ENCODE results near the gene NOMO2.
"Not testable (repeated sequence)": the region's sequence is repeated elsewhere in the genome, so short reads cannot be mapped to it uniquely, and the experiment has no call there.

The NOMO2 gene

GRCh38 chr16:18575945-18576344 is 14.0 kb upstream of the NOMO2 start:
- DNase-seq: not testable (repeated sequence)

GRCh38 chr16:18575298-18575917 is 13.5 kb upstream of the NOMO2 start:
- not testable (repeated sequence) for DNase-seq

DNA sequence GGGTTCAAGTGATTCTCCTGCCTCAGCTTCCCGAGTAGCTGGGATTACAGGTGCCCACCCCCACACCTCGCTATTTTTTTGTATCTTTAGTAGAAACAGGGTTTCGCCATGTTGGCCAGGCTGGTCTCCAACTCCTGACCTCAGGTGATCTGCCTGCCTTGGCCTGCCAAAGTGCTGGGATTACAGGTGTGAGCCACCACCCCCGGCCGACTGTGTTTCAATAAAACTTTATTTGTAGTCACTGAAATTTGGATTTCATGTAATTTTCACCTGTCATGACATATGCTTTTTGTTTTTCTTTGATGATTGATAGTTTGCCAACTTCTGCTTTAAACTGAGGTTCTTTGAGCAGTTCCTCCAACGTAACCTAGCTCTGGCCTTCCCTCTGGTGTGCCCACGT is 12.0 kb upstream of the NOMO2 start:
- DNase-seq: not testable (repeated sequence)

- DNase-seq: not testable (repeated sequence)
These were observed 11.1 kb upstream of the NOMO2 start for GRCh38 chr16:18572973-18573372.

DNA sequence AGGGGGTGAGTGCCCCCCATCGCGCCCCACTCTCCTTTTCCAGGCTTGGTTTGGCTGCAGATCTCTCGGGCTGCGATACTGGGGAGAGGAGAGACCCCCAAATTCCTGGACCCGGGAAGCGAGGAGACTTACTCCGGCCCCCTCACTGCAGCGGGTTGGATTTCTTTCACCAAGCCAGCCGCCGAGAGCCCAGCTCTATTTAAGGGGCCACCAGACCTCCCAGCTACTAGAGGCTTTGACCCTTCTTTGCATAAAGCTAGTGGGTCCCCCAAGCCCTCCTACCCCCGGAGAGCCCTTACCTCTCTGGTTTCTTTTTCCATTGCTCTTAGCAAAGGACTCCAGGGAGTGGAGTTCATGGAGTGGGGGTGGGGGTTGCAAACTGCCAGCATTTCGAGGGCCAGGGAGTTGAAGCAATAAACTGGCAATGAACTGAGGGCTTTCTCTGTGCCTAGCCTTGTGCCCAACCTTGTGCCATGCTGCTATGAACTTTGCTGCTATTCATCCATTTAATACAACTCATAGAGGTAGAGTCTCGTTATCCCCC is 9.5 kb upstream of the NOMO2 start:
- DNase-seq: not testable (repeated sequence)

GRCh38 chr16:18570529-18571306 is 8.8 kb upstream of the NOMO2 start:
- DNase-seq: not testable (repeated sequence)

- DNase-seq: peak; percentile 46
These were observed 1.3 kb downstream of the NOMO2 start for GRCh38 chr16:18560416-18561220.

GRCh38 chr16:18553671-18554070 is 8.2 kb downstream of the NOMO2 start:
- DNase-seq: not testable (repeated sequence)

DNA sequence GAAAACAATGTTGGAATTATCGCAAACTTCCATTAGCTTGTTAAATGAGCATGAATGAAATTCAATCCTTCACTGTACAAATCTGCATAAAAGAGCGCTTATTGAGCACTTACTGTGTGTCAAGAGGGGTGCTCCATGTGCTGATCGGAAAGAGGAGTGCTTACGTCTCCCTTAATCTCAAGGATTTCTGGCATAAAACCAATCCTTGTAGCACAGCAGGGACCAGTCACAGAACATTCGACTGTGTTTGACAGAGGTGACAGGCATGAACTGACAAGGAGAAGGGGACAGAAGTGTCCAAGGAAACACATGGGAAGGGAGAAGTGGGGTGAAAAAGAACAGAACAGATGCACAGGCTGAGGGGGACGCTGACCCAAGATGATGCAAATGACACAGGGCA is 14.5 kb downstream of the NOMO2 start:
- not testable (repeated sequence) for DNase-seq

GRCh38 chr16:18546853-18547252 is 15.0 kb downstream of the NOMO2 start:
- not testable (repeated sequence) for DNase-seq

GRCh38 chr16:18544232-18545081 is 17.4 kb downstream of the NOMO2 start:
- not testable (repeated sequence) for DNase-seq

- not testable (repeated sequence) for DNase-seq
These were observed 20.0 kb downstream of the NOMO2 start for GRCh38 chr16:18541912-18542311.

DNA sequence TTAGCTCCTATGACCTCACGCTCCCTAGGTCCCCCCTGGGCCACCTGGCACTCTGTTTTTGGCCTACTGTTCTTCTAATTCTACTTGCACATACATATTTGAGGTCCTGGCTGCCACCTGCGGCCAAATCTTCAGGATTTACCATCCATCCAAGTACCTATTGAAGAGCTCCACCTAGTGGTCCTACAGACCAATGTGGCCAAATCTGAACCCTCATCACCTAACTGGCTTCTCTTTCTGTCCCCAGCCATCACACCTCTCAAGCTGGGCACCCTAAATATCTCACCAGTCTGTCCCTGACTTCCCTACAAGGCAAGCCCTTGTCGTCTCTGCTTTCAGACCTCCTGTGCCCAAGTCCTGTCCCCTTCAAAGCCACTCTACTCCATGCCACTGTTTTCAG is 24.9 kb downstream of the NOMO2 start:
- peak; percentile 6 for DNase-seq

DNA sequence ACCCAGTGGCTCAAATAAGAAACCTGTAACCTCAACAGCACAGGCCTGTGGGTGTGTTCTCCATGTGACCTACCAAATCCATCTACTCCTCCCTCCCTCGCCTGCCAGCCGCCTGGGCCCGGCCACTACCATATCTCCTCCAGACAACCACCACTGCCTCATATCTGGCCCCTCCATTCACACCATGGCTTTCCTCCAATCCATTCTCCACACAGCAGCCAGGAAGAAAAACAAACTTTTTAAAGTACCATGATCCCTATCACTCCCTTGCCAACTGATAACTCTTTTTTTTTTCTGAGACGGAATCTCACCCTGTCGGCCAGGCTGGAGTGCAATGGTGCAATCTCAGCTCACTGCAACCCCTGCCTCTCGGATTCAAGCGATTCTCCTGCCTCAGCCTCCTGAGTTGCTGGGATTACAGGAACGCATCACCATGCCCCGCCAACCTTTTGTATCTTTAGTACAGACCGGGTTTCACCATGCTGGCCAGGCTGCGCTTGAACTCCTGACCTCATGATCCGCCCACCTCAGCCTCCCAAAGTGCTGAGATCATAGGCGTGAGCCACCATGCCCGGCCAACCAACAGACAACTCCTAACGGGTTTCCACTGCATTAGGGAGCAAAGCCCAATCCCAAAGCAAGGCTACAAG is 26.3 kb downstream of the NOMO2 start:
- not testable (repeated sequence) for DNase-seq

DNA sequence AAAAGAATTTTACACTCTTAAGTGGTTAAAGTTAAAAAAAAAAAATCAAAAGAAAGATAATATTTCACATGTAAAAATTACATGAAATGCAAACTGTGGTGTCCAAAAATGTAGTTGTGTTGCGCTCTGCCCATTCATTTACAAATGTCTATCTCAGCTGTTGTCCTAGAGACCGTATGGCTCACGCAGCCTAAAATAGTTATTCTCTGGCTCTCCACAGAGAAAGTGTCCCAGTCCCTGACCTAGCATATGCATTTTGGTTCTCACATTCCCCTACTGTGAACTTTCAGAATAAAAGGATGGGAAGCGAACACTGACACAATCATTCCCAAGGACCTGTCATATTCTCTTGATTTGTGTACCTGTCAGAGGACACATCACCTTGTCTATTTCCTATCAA is 27.6 kb downstream of the NOMO2 start:
- not testable (repeated sequence) for DNase-seq

DNA sequence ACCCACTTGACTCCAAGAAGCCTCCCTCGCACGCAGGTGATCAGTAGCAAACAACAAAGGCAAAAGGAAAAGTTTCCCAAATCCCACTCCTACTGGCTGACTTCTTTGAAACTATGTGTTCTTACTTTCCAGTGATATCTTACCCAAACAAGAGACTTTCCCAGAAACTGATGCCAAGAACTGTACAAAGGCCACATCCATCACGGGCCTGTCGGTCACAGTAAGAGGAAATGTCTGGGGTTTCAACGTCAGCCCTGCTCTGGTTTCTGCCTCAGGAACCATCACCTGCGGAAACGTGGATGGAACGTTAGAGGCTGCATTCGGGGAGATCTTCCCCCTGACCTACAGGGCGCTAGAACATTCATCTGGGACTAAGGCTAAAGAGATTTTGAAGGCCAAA is 30.6 kb downstream of the NOMO2 start:
- DNase-seq: not testable (repeated sequence)

GRCh38 chr16:18530329-18530728 is 31.6 kb downstream of the NOMO2 start:
- DNase-seq: not testable (repeated sequence)

- DNase-seq: not testable (repeated sequence)
These were observed 35.4 kb downstream of the NOMO2 start for GRCh38 chr16:18526547-18526946.

DNA sequence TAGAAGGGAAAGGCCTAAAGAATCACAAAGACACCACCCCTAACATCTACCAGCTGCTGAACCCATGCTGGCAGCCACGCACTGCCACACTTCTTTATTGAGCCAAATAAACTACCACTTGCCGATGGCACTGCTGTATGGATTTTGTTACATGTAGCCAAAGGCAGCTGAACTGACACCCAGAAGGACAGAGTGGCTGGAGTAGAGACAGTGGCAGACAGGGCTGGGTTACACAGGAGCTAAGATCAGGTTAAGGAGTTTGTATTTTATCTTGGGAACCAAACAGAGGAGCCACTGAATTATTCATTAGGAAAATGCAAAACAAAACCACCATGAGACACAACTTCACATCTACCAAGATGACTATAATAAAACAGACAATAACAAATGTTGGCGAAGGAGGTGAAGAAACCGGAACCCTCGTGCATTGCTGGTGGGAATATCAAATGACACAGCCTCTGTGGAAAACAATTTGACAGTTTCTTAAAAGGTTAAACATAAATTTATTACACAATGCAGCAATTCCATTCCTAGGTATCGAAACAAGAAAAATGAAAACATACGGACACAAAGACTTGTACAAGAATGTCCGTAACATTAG is 35.9 kb downstream of the NOMO2 start:
- DNase-seq: not testable (repeated sequence)

DNA sequence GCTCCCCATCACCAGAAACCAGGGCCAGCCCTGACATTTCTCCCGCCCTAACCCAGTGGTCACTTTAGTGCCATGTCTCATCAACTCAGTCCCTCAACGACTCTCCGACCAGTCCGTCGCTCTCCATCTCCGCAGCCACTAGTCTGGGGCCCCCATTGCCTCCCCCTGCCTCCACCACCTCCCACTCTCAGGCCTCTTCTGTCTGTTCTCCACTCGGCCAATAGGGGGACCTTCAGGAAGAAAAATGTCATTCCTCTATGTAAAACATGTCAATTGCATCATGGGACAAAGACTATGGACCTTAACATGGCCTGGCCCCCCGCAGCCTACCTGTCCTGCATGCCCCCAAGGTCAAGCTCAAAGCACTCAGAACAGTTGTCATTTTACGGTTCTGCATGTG is 39.3 kb downstream of the NOMO2 start:
- not testable (repeated sequence) for DNase-seq
